Trophoblast cell (in vitro differentiated cells and primary cell): ENCODE measurements around the gene DPP6.

Experiments used
- DNase-seq, 2 donors: peaks; one replicate each; pipeline ENCODE4 v3.0.0-alpha.2; 2016
- H2AFZ ChIP-seq: 2 replicates; pipeline ENCODE4 v1.6.1; 2013; ENCODE audit warnings: low read length, moderate library complexity, mild to moderate bottlenecking; ENCODE audit not compliant: insufficient read depth, poor library complexity
- H2AK5ac ChIP-seq: 2 replicates; pipeline ENCODE4 v1.6.1; 2013; ENCODE audit warnings: mild to moderate bottlenecking, low read length
- H2BK120ac ChIP-seq: 2 replicates; pipeline ENCODE4 v1.6.1; 2013; ENCODE audit warnings: low read length, mild to moderate bottlenecking, moderate library complexity; ENCODE audit not compliant: insufficient read depth, poor library complexity
- H2BK12ac ChIP-seq: 2 replicates; pipeline ENCODE4 v1.6.1; 2013; ENCODE audit warnings: mild to moderate bottlenecking, low read length, moderate library complexity
- H2BK5ac ChIP-seq: 2 replicates; pipeline ENCODE4 v1.6.1; 2013; ENCODE audit warnings: low read length, low read depth, moderate library complexity, mild to moderate bottlenecking; ENCODE audit not compliant: poor library complexity
- H3K14ac ChIP-seq: 2 replicates; pipeline ENCODE4 v1.6.1; 2013; ENCODE audit warnings: mild to moderate bottlenecking, low read length
- H3K18ac ChIP-seq: 2 replicates; pipeline ENCODE4 v1.6.1; 2013; ENCODE audit warnings: mild to moderate bottlenecking, low read length
- H3K23ac ChIP-seq: 2 replicates; pipeline ENCODE4 v1.6.1; 2013; ENCODE audit warnings: low read length
- H3K27ac ChIP-seq: 2 replicates; pipeline ENCODE4 v1.5.1; 2013; ENCODE audit warnings: low read depth, mild to moderate bottlenecking, inconsistent platforms, low read length, moderate library complexity
- H3K27me3 ChIP-seq: 2 replicates; pipeline ENCODE4 v1.6.1; 2013; ENCODE audit warnings: inconsistent platforms, mild to moderate bottlenecking, low read length, moderate library complexity; ENCODE audit not compliant: insufficient read depth
- H3K36me3 ChIP-seq, 2 experiments: 1 replicate in 1 of 2; 2 replicates in 1 of 2; pipeline ENCODE4 v1.6.1; 2013; ENCODE audit warnings: low read length in 2 of 2, mild to moderate bottlenecking in 2 of 2, moderate library complexity in 1 of 2; ENCODE audit not compliant: insufficient read depth in 2 of 2, control insufficient read depth in 1 of 2
- H3K4ac ChIP-seq: 2 replicates; pipeline ENCODE4 v1.6.1; 2013; ENCODE audit warnings: low read depth, mild to moderate bottlenecking, low read length, moderate library complexity
- H3K4me1 ChIP-seq, 2 experiments: 1 replicate in 1 of 2; 2 replicates in 1 of 2; pipeline ENCODE4 v1.6.1; 2013; ENCODE audit warnings: low read length in 2 of 2, mild to moderate bottlenecking in 2 of 2, moderate library complexity in 1 of 2; ENCODE audit not compliant: insufficient read depth in 2 of 2, control insufficient read depth in 1 of 2
- H3K4me2 ChIP-seq: 2 replicates; pipeline ENCODE4 v1.6.1; 2013; ENCODE audit warnings: inconsistent platforms, mild to moderate bottlenecking, low read length, moderate library complexity
- H3K4me3 ChIP-seq: 2 replicates; pipeline ENCODE4 v1.5.1; 2013; ENCODE audit warnings: mild to moderate bottlenecking, low read depth, low read length, inconsistent platforms
- H3K79me1 ChIP-seq: one replicate; pipeline ENCODE4 v1.6.1; 2013; ENCODE audit warnings: low read length
- H3K79me2 ChIP-seq: 2 replicates; pipeline ENCODE4 v1.6.1; 2013; ENCODE audit warnings: low read length, mild to moderate bottlenecking; ENCODE audit not compliant: control insufficient read depth, insufficient read depth, poor library complexity
- H3K9ac ChIP-seq: 2 replicates; pipeline ENCODE4 v1.6.1; 2013; ENCODE audit warnings: mild to moderate bottlenecking, low read length
- H3K9me3 ChIP-seq: 2 replicates; pipeline ENCODE4 v1.6.1; 2013; ENCODE audit warnings: low read depth, mild to moderate bottlenecking, control low read depth, inconsistent platforms, low read length; ENCODE audit not compliant: insufficient read depth
- H4K12ac ChIP-seq: 2 replicates; pipeline ENCODE4 v1.6.1; 2013; ENCODE audit warnings: low read depth, mild to moderate bottlenecking, low read length, moderate library complexity
- H4K8ac ChIP-seq: 2 replicates; pipeline ENCODE4 v1.6.1; 2013; ENCODE audit warnings: low read depth, mild to moderate bottlenecking, low read length, moderate library complexity
- H4K91ac ChIP-seq: one replicate; pipeline ENCODE4 v1.6.1; 2013; ENCODE audit warnings: low read depth, mild to moderate bottlenecking, low read length, moderate library complexity
- WGBS: extraction: QIAGEN DNeasy Blood & Tissue Kit; methylation state at CpG from one replicate; pipeline ENCODE4 v1.1.7; 2013; ENCODE audit warnings: missing lambda C conversion rate; ENCODE audit not compliant: insufficient read length, insufficient coverage; ENCODE audit errors: extremely low coverage; 5-methylcytosine and 5-hydroxymethylcytosine counted together

Gene DPP6

GRCh38 chr7:154620141-154620755, 568.0 kb downstream of the DPP6 start:
- Histone ChIP-seq H3K14ac (no peak overlapping the region), H2BK120ac (no peak overlapping the region), H2AFZ (no peak overlapping the region), H3K79me2 (no peaks in the 10 kb centered on the region), H3K79me1 (no peaks in the 10 kb centered on the region), H2BK12ac (no peak overlapping the region), H3K4me2 (no peak overlapping the region), H3K18ac (no peak overlapping the region), H3K4me3 (no peak overlapping the region), H3K4me1 (peaks cover 0 to 2% of the 10 kb centered on the region in 2 experiments), H4K8ac (no peak overlapping the region), H4K91ac (no peak overlapping the region), H3K36me3 (no peaks in the 10 kb centered on the region), H3K23ac (no peak overlapping the region), H3K9ac (no peak overlapping the region), H3K27me3 (no peaks in the 10 kb centered on the region), H4K12ac (no peak overlapping the region), H3K9me3 (peaks cover 2% of the 10 kb centered on the region), H2AK5ac (no peak overlapping the region), H3K27ac (no peak overlapping the region), H2BK5ac (no peak overlapping the region), H3K4ac (no peak overlapping the region)
- no CpG with 5 or more reads among the region's 9 CpGs for WGBS
- DNase-seq: no peak

- Histone ChIP-seq H2AFZ (no peak overlapping the region), H3K36me3 (no peaks in the 10 kb centered on the region), H3K18ac (no peak overlapping the region), H4K91ac (no peak overlapping the region), H2BK120ac (no peak overlapping the region), H3K9ac (no peak overlapping the region), H3K14ac (no peak overlapping the region), H3K4me2 (no peak overlapping the region), H3K27me3 (no peaks in the 10 kb centered on the region), H3K4me1 (no peaks in the 10 kb centered on the region), H3K79me1 (no peaks in the 10 kb centered on the region), H3K27ac (no peak overlapping the region), H3K9me3 (peaks cover 2% of the 10 kb centered on the region), H3K4ac (no peak overlapping the region), H2BK5ac (no peak overlapping the region), H2AK5ac (no peak overlapping the region), H4K12ac (no peak overlapping the region), H2BK12ac (no peak overlapping the region), H3K23ac (no peak overlapping the region), H4K8ac (no peak overlapping the region), H3K79me2 (no peaks in the 10 kb centered on the region), H3K4me3 (no peak overlapping the region)
- no CpG with 5 or more reads among the region's 22 CpGs for WGBS
- DNase-seq: no peak
These were observed 571.2 kb downstream of the DPP6 start for GRCh38 chr7:154623399-154623798.

- H3K79me1 ChIP-seq: no peaks in the 10 kb centered on the region
- peak overlapping the region; percentile 65 for H3K9ac ChIP-seq
- H2BK5ac ChIP-seq: no peak overlapping the region
- no peak overlapping the region for H2BK120ac ChIP-seq
- no peak overlapping the region for H3K14ac ChIP-seq
- H3K18ac ChIP-seq: no peak overlapping the region
- DNase-seq: no peak
- no peaks in the 10 kb centered on the region for H3K79me2 ChIP-seq
- H3K4me3 ChIP-seq: no peak overlapping the region
- no peaks in the 10 kb centered on the region for H3K4me1 ChIP-seq
- H3K23ac ChIP-seq: no peak overlapping the region
- H3K27me3 ChIP-seq: no peaks in the 10 kb centered on the region
- H3K36me3 ChIP-seq: no peaks in the 10 kb centered on the region
- H4K8ac ChIP-seq: no peak overlapping the region
- H3K4me2 ChIP-seq: no peak overlapping the region
- no peak overlapping the region for H4K91ac ChIP-seq
- no peak overlapping the region for H4K12ac ChIP-seq
- WGBS: no CpG with 5 or more reads among the region's 5 CpGs
- H3K9me3 ChIP-seq: peaks cover 2% of the 10 kb centered on the region
- H2BK12ac ChIP-seq: no peak overlapping the region
- no peak overlapping the region for H2AFZ ChIP-seq
- no peak overlapping the region for H2AK5ac ChIP-seq
- no peak overlapping the region for H3K4ac ChIP-seq
- no peak overlapping the region for H3K27ac ChIP-seq
These were observed 575.6 kb downstream of the DPP6 start for GRCh38 chr7:154627646-154628290.

GRCh38 chr7:154628556-154628955, 576.4 kb downstream of the DPP6 start:
- H3K9me3 ChIP-seq: no peaks in the 10 kb centered on the region
- H2BK120ac ChIP-seq: no peak overlapping the region
- no peak overlapping the region for H3K27ac ChIP-seq
- H3K4ac ChIP-seq: no peak overlapping the region
- H3K9ac ChIP-seq: no peak overlapping the region
- H3K4me3 ChIP-seq: no peak overlapping the region
- no peak overlapping the region for H2AK5ac ChIP-seq
- H4K12ac ChIP-seq: no peak overlapping the region
- H2BK12ac ChIP-seq: no peak overlapping the region
- H3K18ac ChIP-seq: no peak overlapping the region
- H4K8ac ChIP-seq: no peak overlapping the region
- H4K91ac ChIP-seq: no peak overlapping the region
- H2BK5ac ChIP-seq: no peak overlapping the region
- no peak overlapping the region for H3K14ac ChIP-seq
- H3K36me3 ChIP-seq: no peaks in the 10 kb centered on the region
- no peak overlapping the region for H3K4me2 ChIP-seq
- no peaks in the 10 kb centered on the region for H3K79me1 ChIP-seq
- H3K23ac ChIP-seq: no peak overlapping the region
- DNase-seq: no peak
- H3K27me3 ChIP-seq: no peaks in the 10 kb centered on the region
- no CpG with 5 or more reads among the region's 7 CpGs for WGBS
- no peaks in the 10 kb centered on the region for H3K4me1 ChIP-seq
- no peaks in the 10 kb centered on the region for H3K79me2 ChIP-seq
- H2AFZ ChIP-seq: no peak overlapping the region
